ENCODE results near the gene GADL1.

The GADL1 gene

GRCh38 chr3:30713885-30714503 is 180.5 kb downstream of the GADL1 start:
- DNase-seq: no peak

GRCh38 chr3:30712991-30713390 is 181.5 kb downstream of the GADL1 start:
- no peak for DNase-seq

- no peak for DNase-seq
These were observed 182.6 kb downstream of the GADL1 start for GRCh38 chr3:30711867-30712266.

GRCh38 chr3:30711151-30711550 is 183.3 kb downstream of the GADL1 start:
- no peak for DNase-seq

- DNase-seq: no peak
These were observed 184.4 kb downstream of the GADL1 start for GRCh38 chr3:30710017-30710416.

- no peak for DNase-seq
These were observed 186.0 kb downstream of the GADL1 start for GRCh38 chr3:30708472-30708871.

- no peak for DNase-seq
These were observed 186.6 kb downstream of the GADL1 start for GRCh38 chr3:30707825-30708224.

- DNase-seq: no peak
These were observed 189.2 kb downstream of the GADL1 start for GRCh38 chr3:30704931-30705890.

GRCh38 chr3:30702828-30703397 is 191.5 kb downstream of the GADL1 start:
- DNase-seq: no peak

GRCh38 chr3:30702038-30702827 is 192.2 kb downstream of the GADL1 start:
- DNase-seq: no peak

- no peak for DNase-seq
These were observed 193.6 kb downstream of the GADL1 start for GRCh38 chr3:30700702-30701321.

- no peak for DNase-seq
These were observed 194.5 kb downstream of the GADL1 start for GRCh38 chr3:30699927-30700326.

- DNase-seq: no peak
These were observed 195.9 kb downstream of the GADL1 start for GRCh38 chr3:30698549-30698948.

GRCh38 chr3:30696896-30697295 is 197.6 kb downstream of the GADL1 start:
- no peak for DNase-seq

GRCh38 chr3:30696403-30696819 is 198.1 kb downstream of the GADL1 start:
- no peak for DNase-seq

GRCh38 chr3:30695302-30696061 is 199.0 kb downstream of the GADL1 start:
- DNase-seq: no peak

- DNase-seq: no peak
These were observed 199.8 kb downstream of the GADL1 start for GRCh38 chr3:30694668-30695067.

GRCh38 chr3:30694148-30694547 is 200.3 kb downstream of the GADL1 start:
- DNase-seq: no peak

GRCh38 chr3:30693470-30694120 is 200.9 kb downstream of the GADL1 start:
- peak in 1 of 4 experiments; percentile 4 for DNase-seq

- no peak for DNase-seq
These were observed 201.8 kb downstream of the GADL1 start for GRCh38 chr3:30692498-30693130.

- no peak for DNase-seq
These were observed 202.5 kb downstream of the GADL1 start for GRCh38 chr3:30691944-30692343.
